AG20443 (cell line): ENCODE measurements around the gene MANEAL.

Experiments used
- DNase-seq: peaks from one replicate; pipeline ENCODE4 v3.0.0; 2012; ENCODE audit warnings: low spot score, mixed read lengths

MANEAL gene

DNA sequence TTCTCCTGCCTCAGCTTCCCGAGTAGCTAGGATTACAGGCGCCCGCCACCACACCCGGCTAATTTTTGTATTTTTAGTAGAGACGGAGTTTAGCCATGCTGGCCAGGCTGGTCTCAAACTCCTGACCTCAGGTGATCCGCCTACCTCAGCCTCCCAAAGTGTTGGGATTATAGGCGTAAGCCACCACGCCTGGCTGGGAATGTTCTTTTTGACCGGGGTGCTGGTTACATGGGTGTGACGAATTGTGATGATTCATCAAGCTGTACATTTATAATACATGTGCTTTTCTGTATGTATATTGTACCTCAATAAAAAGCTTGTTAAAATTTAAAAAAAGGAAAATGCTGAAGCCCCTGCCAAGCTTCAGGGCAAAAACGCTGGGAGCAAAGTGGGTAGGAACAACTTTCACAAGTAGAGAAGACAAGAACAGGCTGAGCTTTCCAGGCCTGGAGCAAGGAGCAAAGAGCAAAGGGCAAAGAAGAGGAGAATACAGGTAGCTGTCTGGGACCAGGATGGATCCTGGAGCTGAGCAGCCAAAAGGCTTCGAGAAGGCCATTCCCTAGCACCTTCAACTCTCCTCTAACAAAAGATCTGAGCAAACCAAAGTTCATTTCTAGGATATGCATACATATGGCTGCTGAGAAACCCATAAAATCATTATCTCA lies 34.9 kb downstream of the MANEAL start:
- DNase-seq: no peak

- DNase-seq: no peak
Measured at GRCh38 chr1:37831109-37831508, 37.5 kb downstream of the MANEAL start.

DNA sequence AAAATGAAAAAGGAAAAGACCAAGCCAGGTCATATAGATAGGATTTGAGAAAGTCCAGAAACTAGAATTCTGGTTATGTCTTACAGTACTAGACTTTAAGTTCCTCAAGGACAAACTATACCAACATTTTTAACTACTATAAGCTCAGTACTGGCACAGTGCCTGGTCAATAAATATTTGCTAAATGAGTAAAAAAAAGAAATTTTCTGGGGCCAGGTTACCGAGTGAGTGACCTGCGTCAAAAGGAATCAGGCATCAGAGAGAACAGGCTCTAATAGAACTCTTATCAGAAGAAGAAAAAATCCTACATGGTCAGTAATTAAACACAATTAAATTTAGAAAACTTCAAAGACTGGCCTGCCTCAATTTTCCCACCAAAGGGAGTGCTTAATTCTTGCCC lies 38.2 kb downstream of the MANEAL start:
- DNase-seq: no peak

GRCh38 chr1:37836788-37837187 lies 43.1 kb downstream of the MANEAL start:
- DNase-seq: no peak

DNA sequence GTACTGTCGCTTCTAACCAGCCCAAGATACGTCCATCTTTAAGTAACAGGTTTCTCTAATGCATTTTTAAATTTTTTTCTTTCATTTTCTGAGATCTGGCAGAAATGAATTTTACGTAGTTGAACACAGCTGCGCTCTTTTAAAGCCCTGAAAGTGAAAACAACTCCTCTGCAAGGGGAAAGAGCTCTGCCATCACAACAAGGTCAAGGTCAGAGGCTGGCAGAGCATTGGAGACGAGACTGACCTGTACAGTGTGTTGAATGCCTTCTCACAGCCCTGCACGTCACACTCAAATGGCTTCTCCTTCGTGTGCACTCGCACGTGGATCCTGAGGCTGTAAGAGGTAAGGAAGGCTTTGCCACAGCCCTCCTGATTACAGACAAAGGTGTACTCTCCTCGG lies 46.0 kb downstream of the MANEAL start:
- no peak for DNase-seq

GRCh38 chr1:37840711-37841110 lies 47.1 kb downstream of the MANEAL start:
- no peak for DNase-seq

DNA sequence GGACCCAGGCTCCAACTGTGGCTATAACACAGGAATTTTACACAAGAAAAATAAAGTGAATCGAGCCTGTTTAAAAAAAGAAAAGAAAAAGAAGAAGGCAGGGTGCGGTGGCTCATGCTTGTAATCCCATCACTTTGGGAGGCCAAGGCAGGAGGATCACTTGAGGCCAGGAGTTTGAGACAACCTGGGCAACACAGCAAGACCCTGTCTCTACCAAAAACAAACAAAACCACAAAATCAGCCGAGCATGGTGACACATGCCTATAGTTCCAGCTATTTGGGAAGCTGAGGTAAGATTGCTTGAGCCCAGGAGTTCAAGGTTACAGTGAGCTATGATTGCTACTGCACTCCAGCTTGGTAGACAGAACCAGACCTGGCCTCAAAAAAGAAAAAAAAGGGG lies 48.0 kb downstream of the MANEAL start:
- DNase-seq: no peak

DNA sequence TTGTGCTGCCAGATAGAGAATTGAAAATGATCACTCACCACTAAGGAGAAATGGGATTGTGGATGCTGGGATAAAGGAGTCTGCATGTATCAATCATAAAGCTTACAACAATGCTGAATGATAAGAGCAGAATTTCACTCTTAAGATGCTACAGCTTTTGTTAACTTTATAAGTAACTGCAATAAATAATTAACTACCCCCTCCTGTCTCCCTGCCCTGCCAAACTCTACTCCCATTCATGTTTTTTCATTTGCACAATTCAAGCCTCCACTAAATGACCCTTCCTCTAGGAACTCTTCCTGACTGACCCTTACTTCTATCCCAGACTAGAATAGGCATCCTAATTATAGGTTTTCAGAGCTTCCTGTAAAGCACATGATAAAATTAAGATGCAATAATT lies 50.9 kb downstream of the MANEAL start:
- no peak for DNase-seq

DNA sequence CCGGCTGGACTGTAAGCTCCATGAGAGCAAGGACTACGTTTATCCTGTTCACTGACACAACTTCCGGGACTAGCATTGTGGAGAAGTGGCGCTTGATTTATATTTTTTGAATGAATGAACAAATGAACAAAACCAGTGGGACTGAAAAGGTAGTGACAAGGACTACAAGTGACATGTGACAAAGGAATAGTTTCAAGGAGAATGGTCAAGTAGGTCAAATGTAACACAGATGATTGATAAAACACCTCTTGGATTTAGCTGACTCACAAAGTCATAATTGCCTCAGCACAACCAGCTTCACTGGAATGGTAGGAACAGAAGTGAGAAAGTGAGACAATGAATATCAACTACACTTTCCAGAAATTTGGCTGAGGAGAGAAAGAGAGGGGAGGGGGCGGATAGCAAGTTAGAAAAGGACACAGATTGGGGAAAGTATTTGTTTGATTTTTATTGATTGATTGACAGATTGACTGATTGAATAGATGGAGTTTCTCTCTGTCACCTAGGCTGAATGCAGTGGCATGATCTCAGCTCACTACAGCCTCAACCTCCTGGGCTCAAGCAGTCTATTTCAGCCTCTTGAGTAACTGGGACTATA lies 51.5 kb downstream of the MANEAL start:
- no peak for DNase-seq

- DNase-seq: no peak
Measured at GRCh38 chr1:37845786-37846185, 52.1 kb downstream of the MANEAL start.

GRCh38 chr1:37846647-37847339 lies 53.1 kb downstream of the MANEAL start:
- DNase-seq: no peak

GRCh38 chr1:37849480-37849879 lies 55.8 kb downstream of the MANEAL start:
- no peak for DNase-seq

GRCh38 chr1:37850352-37850955 lies 56.8 kb downstream of the MANEAL start:
- no peak for DNase-seq
